HL-60 (cell line): Measurements from ENCODE around the gene SOD1.

Experiments
- GABPA ChIP-seq: IDR thresholded peaks from 2 replicates; pipeline ENCODE4 v1.6.1; 2012; ENCODE audit warnings: low read depth
- POLR2AphosphoS5 ChIP-seq: IDR thresholded peaks from 2 replicates; pipeline ENCODE4 v1.6.1; 2012; ENCODE audit warnings: low read depth
- REST ChIP-seq: IDR thresholded peaks from 2 replicates; pipeline ENCODE4 v1.6.1; 2012; ENCODE audit warnings: low read depth; ENCODE audit not compliant: insufficient replicate concordance
- SPI1 ChIP-seq: IDR thresholded peaks from 2 replicates; pipeline ENCODE4 v1.6.1; 2012; ENCODE audit warnings: low read depth, mild to moderate bottlenecking, borderline replicate concordance
- TF ChIP-seq, protein P1 (sequence below): IDR thresholded peaks from one replicate; pipeline ENCODE4 v1.5.1; 2011; ENCODE audit warnings: low read length, control low read depth, inconsistent platforms; ENCODE audit not compliant: insufficient read depth

DNA sequence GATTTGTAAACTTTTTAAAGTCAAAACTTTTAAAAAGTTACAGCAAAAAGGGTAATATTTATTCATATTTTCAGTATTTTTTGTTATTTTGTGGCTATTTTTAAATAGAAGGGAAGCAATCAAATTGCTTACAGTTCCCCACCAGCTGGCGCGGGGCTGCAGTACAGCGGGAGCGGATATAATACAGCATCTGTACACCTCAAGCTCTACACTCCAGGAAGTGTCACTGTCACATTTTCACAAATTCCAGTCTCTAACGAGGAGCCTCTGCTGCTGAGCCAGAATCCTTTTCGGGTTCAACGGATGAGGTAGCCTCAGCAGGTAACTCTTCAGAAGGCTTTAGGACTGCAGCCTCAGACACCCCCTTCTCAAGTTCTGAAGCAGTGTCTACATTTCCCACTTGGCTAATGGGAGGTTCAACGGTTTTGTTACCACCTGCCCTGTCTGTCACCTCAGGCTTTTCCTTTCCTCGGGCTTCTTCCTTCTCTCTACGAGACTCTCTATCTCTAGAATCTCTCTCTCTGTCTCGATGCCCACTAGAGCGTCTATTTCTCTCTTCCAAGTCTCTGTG lies 11.7 kb downstream of the SOD1 start:
- TF ChIP-seq POLR2AphosphoS5 (no peak; the same call in 1 of the 2 replicates), GABPA (no peak), SPI1 (no peak), REST (no peak)
- TF ChIP-seq, protein P1, sequence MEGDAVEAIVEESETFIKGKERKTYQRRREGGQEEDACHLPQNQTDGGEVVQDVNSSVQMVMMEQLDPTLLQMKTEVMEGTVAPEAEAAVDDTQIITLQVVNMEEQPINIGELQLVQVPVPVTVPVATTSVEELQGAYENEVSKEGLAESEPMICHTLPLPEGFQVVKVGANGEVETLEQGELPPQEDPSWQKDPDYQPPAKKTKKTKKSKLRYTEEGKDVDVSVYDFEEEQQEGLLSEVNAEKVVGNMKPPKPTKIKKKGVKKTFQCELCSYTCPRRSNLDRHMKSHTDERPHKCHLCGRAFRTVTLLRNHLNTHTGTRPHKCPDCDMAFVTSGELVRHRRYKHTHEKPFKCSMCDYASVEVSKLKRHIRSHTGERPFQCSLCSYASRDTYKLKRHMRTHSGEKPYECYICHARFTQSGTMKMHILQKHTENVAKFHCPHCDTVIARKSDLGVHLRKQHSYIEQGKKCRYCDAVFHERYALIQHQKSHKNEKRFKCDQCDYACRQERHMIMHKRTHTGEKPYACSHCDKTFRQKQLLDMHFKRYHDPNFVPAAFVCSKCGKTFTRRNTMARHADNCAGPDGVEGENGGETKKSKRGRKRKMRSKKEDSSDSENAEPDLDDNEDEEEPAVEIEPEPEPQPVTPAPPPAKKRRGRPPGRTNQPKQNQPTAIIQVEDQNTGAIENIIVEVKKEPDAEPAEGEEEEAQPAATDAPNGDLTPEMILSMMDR, result no peak
